ENCODE data around the gene UBL3. TPM values are rescaled to one million over a fixed set of nuclear protein-coding genes. Genes with fewer than 3 reads are reported as not detected.

UBL3 gene
- total and polyA plus RNA-seq, 2 of the 8 experiments (the other 6 are each of a cell fraction or from before 2014, with no cell fraction given), result 5.3 to 16.1 TPM

GRCh38 chr13:29767006-29767405, 83.4 kb downstream of the UBL3 start:
- Histone ChIP-seq H4K8ac (ENCODE audit: extremely low read depth, insufficient read depth, low read length) (no peak overlapping the region), H3K79me1 (ENCODE audit: low read depth, low read length) (no peaks in the 10 kb centered on the region), H3K27me3 (replicated peaks in 1 of 4; ENCODE audit: control insufficient read depth in 3 of 4, extremely low read depth in 1 of 4, insufficient read depth in 3 of 4, low read length in 3 of 4) (no peaks in the 10 kb centered on the region), H3K23ac (ENCODE audit: insufficient read length) (no peak overlapping the region), H2BK20ac (ENCODE audit: low read length) (no peak overlapping the region), H3K18ac (ENCODE audit: extremely low read depth, low read length) (no peak overlapping the region), H2BK120ac (replicated peaks; ENCODE audit: low read depth, low read length) (no peak overlapping the region), H3K4ac (replicated peaks; ENCODE audit: insufficient read length, low read depth, low read length) (no peak overlapping the region), H3K56ac (replicated peaks; ENCODE audit: insufficient read length, low read depth, low read length) (no peak overlapping the region), H2AK5ac (ENCODE audit: low read depth, low read length) (no peak overlapping the region), H3K4me2 (ENCODE audit: insufficient read depth in 1 of 2, low read depth in 2 of 2, low read length in 2 of 2) (no peak overlapping the region), H3K23me2 (ENCODE audit: low read depth, low read length) (no peaks in the 10 kb centered on the region), H3K14ac (ENCODE audit: insufficient read length) (no peak overlapping the region), H4K20me1 (replicated peaks in 1 of 2; ENCODE audit: control insufficient read depth in 1 of 2, insufficient read depth in 2 of 2, low read length in 2 of 2) (no peaks in the 10 kb centered on the region), H4K5ac (ENCODE audit: insufficient read length, low read depth, low read length) (no peak overlapping the region), H3K4me1 (replicated peaks in 1 of 4; ENCODE audit: control insufficient read depth in 3 of 4, insufficient read depth in 4 of 4, low read length in 3 of 4) (no peaks in the 10 kb centered on the region), H3K9ac (replicated peaks in 1 of 4; ENCODE audit: extremely low read depth in 1 of 4, low read depth in 3 of 4, low read length in 3 of 4) (peak overlapping the region in 1 of 4 experiments; percentile 49; a peak in 1 of 7 replicates), H2BK5ac (ENCODE audit: low read depth, low read length) (no peak overlapping the region), H2BK15ac (ENCODE audit: low read length) (no peak overlapping the region), H3K4me3 (ENCODE audit: extremely low read depth in 1 of 4, insufficient read depth in 2 of 4, low read depth in 3 of 4, low read length in 4 of 4) (no peak overlapping the region), H2AFZ (ENCODE audit: low read length) (no peak overlapping the region), H3K36me3 (ENCODE audit: control insufficient read depth in 2 of 4, insufficient read depth in 4 of 4, low read length in 3 of 4) (no peaks in the 10 kb centered on the region), H2BK12ac (ENCODE audit: low read depth, low read length) (no peak overlapping the region), H4K91ac (replicated peaks; ENCODE audit: insufficient read length, low read length) (no peak overlapping the region), H3K79me2 (ENCODE audit: control insufficient read depth in 1 of 2, insufficient read depth in 2 of 2, low read length in 2 of 2) (no peaks in the 10 kb centered on the region), H3K27ac (ENCODE audit: low read depth, low read length) (no peak overlapping the region), H3K9me3 (ENCODE audit: insufficient read depth in 2 of 2, low read depth in 1 of 2, low read length in 1 of 2) (no peaks in the 10 kb centered on the region)
- no peak for FAIRE-seq
- DNase-seq (ENCODE audit: low read depth in 1 of 2, low spot score in 2 of 2), result no peak
- POLR2A ChIA-PET (ENCODE audit: partially characterized antibody), result no interaction called here
- CTCF ChIA-PET (ENCODE audit: partially characterized antibody), result no interaction called here
- 85% methylated on average over 5 of the region's 5 CpGs; no CpG with 5 or more reads in 1 of the 2 experiments for WGBS, 2 experiments (ENCODE audit: extremely low coverage in 1 of 2, insufficient coverage in 1 of 2, insufficient read length in 1 of 2, insufficient replicate concordance in 2 of 2, low coverage in 1 of 2, low lambda C conversion rate in 2 of 2, missing lambda C conversion rate in 1 of 2)
- no peak for TF ChIP-seq HDAC2 (IDR thresholded peaks at IDR 0.05; ENCODE audit: borderline replicate concordance in 1 of 2, low read depth in 2 of 2, low read length in 2 of 2)
- TF ChIP-seq POLR2A (IDR thresholded peaks at IDR 0.05; ENCODE audit: control extremely low read depth in 1 of 2, low read depth in 2 of 2, low read length in 2 of 2), result no peak
- TF ChIP-seq POLR2AphosphoS5 (IDR thresholded peaks at IDR 0.05; ENCODE audit: low read depth, low read length), result no peak
- TF ChIP-seq MAFK (IDR thresholded peaks at IDR 0.05; ENCODE audit: low read depth, low read length), result no peak
- TF ChIP-seq BACH1 (IDR thresholded peaks at IDR 0.05; ENCODE audit: low read length), result no peak
- no peak for TF ChIP-seq SP4 (IDR thresholded peaks at IDR 0.05; ENCODE audit: low read length)
